HL-60 (cell line): Measurements from ENCODE around the gene CDC42BPB.

Source experiments
- DNase-seq, 2 experiments: peaks; one replicate each; pipeline ENCODE4 v3.0.0-alpha.2; 2010 to 2020; ENCODE audit warnings: low read depth in 1 of 2, low spot score in 1 of 2
- H3K27ac ChIP-seq: fragments of 250-450 bp; sonication (Bioruptor Pico); replicated peaks from 2 replicates; pipeline ENCODE4 v1.5.1; 2020; ENCODE audit warnings: mild to moderate bottlenecking, moderate library complexity
- H3K27me3 ChIP-seq: fragments of 250-450 bp; sonication (Bioruptor Pico); 2 replicates; pipeline ENCODE4 v1.5.1; 2021; ENCODE audit warnings: mild to moderate bottlenecking, moderate library complexity; ENCODE audit not compliant: insufficient read depth, poor library complexity, severe bottlenecking
- H3K4me3 ChIP-seq: replicated peaks from 2 replicates; pipeline ENCODE4 v1.5.1; 2011; ENCODE audit warnings: mild to moderate bottlenecking, control low read depth, low read length; ENCODE audit not compliant: insufficient read depth
- CTCF ChIP-seq: IDR thresholded peaks from one replicate; pipeline ENCODE4 v1.5.1; 2011; ENCODE audit warnings: low read length, control low read depth, inconsistent platforms; ENCODE audit not compliant: insufficient read depth
- GABPA ChIP-seq: IDR thresholded peaks from 2 replicates; pipeline ENCODE4 v1.6.1; 2012; ENCODE audit warnings: low read depth
- POLR2AphosphoS5 ChIP-seq: IDR thresholded peaks from 2 replicates; pipeline ENCODE4 v1.6.1; 2012; ENCODE audit warnings: low read depth
- REST ChIP-seq: IDR thresholded peaks from 2 replicates; pipeline ENCODE4 v1.6.1; 2012; ENCODE audit warnings: low read depth; ENCODE audit not compliant: insufficient replicate concordance
- SPI1 ChIP-seq: IDR thresholded peaks from 2 replicates; pipeline ENCODE4 v1.6.1; 2012; ENCODE audit warnings: low read depth, mild to moderate bottlenecking, borderline replicate concordance

Gene CDC42BPB

GRCh38 chr14:102984336-102985102 is 72.8 kb downstream of the CDC42BPB start:
- Histone ChIP-seq H3K4me3 (no peak overlapping the region), H3K27me3 (peaks cover 2% of the 10 kb centered on the region), H3K27ac (no peak overlapping the region)
- no peak for DNase-seq
- no peak for TF ChIP-seq SPI1
- no peak for TF ChIP-seq REST
- TF ChIP-seq POLR2AphosphoS5: no peak
- no peak for TF ChIP-seq CTCF
- no peak for TF ChIP-seq GABPA

- no peak for TF ChIP-seq GABPA
- no peak for TF ChIP-seq REST
- no peak for TF ChIP-seq POLR2AphosphoS5
- Histone ChIP-seq H3K27ac (no peak overlapping the region), H3K27me3 (peaks cover 2% of the 10 kb centered on the region), H3K4me3 (no peak overlapping the region)
- no peak for DNase-seq
These were observed 73.9 kb downstream of the CDC42BPB start for GRCh38 chr14:102983496-102983895.

GRCh38 chr14:102982852-102983470 is 74.4 kb downstream of the CDC42BPB start:
- H3K4me3 ChIP-seq: no peak overlapping the region
- no peak overlapping the region for H3K27ac ChIP-seq
- TF ChIP-seq CTCF (peak; percentile 34), POLR2AphosphoS5 (no peak), SPI1 (peak; percentile 60; the same call in 1 of the 2 replicates), REST (no peak), GABPA (no peak)
- peaks cover 2% of the 10 kb centered on the region for H3K27me3 ChIP-seq
- peak in 1 of 2 experiments; percentile 40 for DNase-seq
